HG03432 (cell line): ENCODE measurements around the gene CNPY4.
"Not testable (repeated sequence)": the region's sequence is repeated elsewhere in the genome, so short reads cannot be mapped to it uniquely, and the experiment has no call there.

Experiments
- ATAC-seq: cut with Tn5 transposase; IDR thresholded peaks from one replicate; pipeline ENCODE4 v1.9.1; 2021; ENCODE audit warnings: mild to moderate bottlenecking, moderate library complexity; ENCODE audit not compliant: unreplicated experiment

CNPY4 gene

DNA sequence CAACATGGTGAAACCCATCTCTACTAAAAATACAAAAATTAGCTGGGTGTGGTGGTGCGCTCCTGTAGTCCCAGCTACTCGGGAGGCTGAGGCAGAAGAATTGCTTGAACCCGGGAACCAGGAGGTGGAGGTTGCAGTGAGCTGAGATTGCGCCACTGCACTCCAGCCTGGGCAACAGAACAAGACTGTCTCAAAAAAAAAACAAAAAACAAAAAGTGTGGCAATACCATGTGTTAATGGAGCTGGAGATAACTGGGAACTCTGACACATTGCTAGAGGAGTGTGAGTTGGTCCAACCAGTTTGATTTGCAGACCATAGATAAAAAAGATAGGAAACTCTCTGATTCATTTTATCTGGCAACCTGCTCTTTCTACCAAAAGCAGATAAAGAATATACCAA, 26.9 kb downstream of the CNPY4 start:
- ATAC-seq: not testable (repeated sequence)

DNA sequence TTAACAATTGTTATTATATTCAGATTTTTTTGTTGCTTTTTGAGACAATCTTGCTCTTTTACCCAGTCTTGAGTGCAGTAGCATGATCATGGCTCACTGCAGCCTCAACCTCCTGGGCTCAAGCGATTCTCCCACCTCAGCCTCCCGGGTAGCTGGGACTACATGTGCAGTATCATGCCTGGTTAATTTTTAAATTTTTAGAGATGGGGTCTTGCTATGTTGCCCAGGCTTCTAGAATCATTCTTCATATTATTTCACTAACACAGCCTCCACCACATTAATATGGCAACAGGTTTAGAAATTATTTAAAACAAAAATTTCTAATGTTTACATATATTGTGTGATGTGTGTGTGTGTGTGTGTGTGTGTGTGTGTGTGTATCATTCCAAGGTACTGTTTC, 27.8 kb downstream of the CNPY4 start:
- no peak for ATAC-seq

- no peak for ATAC-seq
Measured at GRCh38 chr7:100148225-100148558, 28.8 kb downstream of the CNPY4 start.

DNA sequence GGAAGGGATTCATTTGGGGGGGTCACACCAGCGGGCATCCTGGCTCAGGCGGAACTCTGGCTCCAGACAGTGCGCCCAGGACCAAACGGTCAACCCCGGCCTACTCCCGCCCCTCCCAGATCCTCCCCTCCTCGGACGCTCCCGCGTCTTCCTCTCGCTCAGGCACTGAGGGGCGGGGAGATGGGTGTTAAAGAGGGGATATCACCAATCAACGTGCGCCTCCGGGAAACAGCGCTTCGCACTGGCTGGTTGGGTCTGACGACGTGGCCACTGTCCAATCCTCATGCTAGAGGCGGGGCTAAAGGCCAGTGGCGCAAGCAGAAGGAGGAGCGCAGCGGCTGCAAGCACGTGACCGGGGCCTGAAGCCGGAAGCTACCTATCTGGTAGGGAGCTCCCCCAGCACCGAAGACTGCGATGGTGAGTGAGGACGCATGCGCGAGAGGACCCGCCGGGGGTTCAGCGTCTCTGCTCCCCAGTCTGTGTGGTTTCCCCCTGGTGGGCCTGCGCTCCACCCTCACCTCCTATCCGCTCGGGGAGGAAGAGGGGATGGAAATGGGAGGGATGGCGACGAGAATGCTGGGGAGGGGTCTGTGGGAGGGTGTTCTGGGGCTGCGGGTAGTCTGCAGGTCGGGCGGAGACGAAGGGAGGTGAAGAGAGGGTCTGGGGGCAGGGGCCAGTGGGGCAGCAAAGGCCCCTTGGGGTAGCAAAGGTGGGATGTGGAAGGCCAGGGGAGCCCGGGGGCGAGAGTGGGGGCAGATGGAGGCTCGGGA, 29.3 kb downstream of the CNPY4 start, which contains the start of gene LAMTOR4:
Gene LAMTOR4 (plus strand): TSS at position 360 of the 770 bp plus-strand sequence. CDS start 55 bp downstream, at position 415.
- peak; percentile 96 for ATAC-seq

DNA sequence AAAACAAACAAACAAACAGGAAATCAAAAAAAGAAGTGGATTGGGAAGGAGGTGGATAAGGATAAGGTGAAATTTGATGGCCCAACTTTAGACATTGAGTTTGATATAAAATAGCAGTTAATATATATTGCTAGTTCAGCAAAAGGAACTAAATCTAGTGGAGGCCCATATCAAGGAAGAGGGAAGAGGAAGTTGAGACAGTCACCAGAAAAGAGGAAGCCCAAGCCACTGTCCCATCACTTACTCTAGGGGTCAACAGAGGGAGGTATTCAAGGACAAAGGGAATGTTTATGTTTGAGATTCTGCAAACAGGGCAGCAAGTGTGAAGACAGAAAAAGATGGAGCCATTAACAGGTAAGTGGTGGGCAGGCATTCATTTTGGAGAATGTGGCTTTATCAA, 33.0 kb downstream of the CNPY4 start:
- ATAC-seq: no peak

GRCh38 chr7:100152937-100153666, 33.7 kb downstream of the CNPY4 start:
- ATAC-seq: no peak

- ATAC-seq: no peak
Measured at GRCh38 chr7:100153708-100154535, 34.5 kb downstream of the CNPY4 start.

- no peak for ATAC-seq
Measured at GRCh38 chr7:100154651-100155491, 35.4 kb downstream of the CNPY4 start.

DNA sequence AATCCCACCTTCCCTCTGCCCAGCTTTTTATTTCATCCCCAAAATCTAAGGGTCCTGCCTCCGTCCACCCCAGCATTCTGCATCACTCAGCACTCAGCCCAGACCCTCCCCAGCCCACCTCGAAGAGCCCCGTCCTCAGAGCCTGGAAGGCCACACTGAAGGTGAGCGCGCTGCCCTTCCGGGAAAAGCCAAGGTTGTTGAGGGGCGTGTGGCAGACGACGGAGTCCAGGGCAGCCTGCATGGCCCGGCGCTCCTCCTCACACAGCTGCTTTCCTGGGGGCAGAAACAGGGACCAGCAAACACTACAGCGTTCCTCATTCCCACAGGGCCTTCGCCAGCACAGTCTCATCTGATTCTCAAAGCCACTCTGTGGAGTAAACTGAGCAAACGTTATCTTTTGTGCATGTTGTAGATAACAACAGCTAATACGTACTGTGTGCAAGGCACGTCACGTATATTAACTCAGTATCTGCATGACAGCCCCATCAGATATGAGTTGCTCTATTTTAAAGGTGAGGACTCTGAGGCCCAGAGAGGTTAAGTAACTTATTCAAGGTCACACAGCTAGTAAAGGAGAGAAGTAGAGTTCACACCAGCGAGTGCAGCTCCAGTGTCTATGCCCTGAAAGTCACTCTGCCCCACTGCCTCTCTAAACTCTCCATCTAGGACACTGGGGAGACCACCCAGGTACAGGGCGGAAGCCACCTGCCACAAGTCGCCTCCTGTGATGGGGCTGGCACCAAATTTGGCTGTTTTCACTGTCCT, 36.3 kb downstream of the CNPY4 start:
- no peak for ATAC-seq

- no peak for ATAC-seq
Measured at GRCh38 chr7:100156331-100157068, 37.1 kb downstream of the CNPY4 start.

DNA sequence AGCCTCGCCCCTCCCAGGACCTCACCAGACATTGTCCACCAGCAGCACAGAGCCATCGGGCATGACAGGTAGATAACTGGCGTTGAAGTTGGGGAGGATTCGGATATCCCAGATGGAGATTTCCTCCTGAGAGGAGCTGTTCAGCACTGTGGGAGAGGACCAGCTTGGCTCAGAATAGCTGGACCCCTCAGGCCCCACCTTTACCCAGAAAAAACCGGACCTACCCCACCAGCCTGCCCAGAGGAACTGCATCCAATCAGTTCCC, 37.6 kb downstream of the CNPY4 start:
- ATAC-seq: no peak

- ATAC-seq: no peak
Measured at GRCh38 chr7:100157334-100158228, 38.1 kb downstream of the CNPY4 start.

DNA sequence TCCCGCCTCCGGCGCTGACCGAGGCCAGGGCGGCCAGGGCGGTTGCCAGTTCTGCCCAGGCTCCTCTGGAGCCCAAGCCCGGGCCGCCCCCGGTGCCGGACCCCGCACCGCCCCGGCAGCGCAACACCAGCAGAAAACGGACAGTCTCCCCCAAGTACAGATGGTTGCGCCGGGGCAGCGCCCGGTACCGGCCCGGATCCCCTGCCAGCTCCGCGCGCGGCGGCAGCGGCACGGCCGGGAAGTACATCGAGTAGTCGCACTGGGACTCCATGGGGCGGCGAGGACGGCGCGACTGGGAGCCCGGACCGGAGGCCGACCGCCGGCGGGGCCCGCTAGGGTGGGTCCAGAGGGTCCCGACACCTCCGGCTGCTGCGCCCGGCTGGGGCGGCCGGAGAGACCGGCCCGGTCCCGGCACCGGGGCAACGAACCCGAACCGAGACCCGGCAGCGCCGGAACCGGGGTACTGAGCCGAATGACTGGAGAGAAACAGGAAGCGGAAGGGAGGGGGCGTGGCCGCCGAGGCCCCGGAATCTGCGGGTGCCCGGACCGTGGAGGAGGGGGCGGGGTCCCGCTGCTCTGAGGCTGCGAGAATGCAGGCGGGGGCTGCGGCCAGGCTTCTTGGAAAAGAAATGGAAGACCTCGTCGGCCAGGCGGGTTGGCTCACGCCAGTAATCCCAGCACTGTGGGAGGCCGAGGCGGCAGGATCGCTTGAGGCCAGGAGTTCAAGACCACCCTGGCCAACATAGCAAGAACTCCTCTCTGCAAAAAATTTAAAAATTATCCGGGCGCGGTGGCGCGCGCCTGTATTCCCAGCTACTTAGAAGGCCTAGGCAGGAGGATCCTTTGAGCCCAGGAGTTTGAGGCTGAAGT, 39.0 kb downstream of the CNPY4 start, which contains the start of gene TRAPPC14:
Gene TRAPPC14 (minus strand): TSS at position 495 of the 870 bp plus-strand sequence. CDS start 224 bp downstream, at position 271.
- peak; percentile 81 for ATAC-seq

- ATAC-seq: no peak
Measured at GRCh38 chr7:100159099-100159623, 39.7 kb downstream of the CNPY4 start.

DNA sequence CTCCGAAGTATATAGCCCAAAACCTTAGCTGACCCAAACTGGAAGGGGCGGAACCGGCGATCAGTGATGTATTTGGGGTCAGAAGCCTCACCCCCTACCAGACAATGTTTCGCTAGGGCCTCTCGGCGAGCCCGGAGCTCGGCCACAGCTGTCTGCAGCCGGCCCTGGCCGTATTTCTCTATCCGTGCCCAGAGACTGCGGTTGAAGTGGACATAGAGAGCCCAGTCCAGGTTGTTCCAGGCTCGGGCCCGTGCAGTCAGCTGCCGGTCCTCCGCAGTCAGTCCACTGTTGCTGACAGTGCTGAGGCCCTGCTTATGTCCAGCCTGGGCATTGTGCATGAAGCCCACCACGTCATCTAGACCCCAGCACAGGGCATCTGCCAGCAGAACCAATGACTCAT, 40.6 kb downstream of the CNPY4 start:
- ATAC-seq: no peak

GRCh38 chr7:100163006-100163531, 43.6 kb downstream of the CNPY4 start:
- no peak for ATAC-seq

DNA sequence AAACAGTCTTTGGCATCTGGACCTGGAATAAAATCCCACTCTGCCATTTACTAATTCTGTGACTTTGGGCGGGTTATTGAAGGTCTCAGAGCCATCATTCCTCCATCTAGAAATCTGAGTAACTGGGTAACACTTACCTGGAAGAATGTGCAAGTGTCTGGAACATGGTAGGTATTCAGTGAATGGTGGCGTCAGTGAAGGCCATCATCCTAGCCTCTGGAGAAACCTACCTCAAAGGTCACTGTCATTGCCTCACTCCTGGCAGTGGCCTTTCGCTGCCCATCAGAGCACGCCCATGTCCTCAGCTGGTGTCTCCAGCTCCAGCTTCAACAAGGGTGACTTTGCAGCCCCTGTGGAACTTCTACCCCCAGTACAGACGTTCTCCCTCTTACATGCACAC, 44.4 kb downstream of the CNPY4 start:
- no peak for ATAC-seq
